Activated T-cell treated with anti-CD3 and anti-CD28 coated beads for 48 hours (primary cell): ENCODE results near the gene SLC20A1.

Source experiments
- DNase-seq: peaks from one replicate; pipeline ENCODE4 v3.0.0-alpha.2; 2020; ENCODE audit warnings: low read depth

SLC20A1 gene

GRCh38 chr2:112625474-112626114, 20.1 kb upstream of the SLC20A1 start:
- DNase-seq, result no peak

GRCh38 chr2:112626604-112627059, 19.1 kb upstream of the SLC20A1 start:
- DNase-seq, result peak; percentile 54

- no peak for DNase-seq
These were observed 18.4 kb upstream of the SLC20A1 start for GRCh38 chr2:112627060-112628040.

DNA sequence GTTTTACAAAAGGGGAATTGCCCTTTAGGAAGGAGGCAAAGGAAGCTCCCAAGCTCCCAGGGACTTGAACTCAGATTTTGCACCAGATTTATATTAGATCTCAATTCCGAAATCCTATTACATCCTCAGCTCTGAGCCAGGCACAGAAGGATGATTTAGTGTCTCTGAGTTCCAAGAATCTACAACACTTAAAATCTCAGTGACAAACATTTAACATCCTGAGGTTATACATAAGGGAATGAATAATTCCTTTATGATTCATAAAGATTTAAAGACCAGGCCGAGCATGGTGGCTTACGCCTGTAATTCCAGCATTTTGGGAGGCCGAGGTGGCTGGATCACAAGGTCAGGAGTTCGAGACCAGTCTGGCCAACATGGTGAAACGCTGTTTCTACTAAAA, 16.5 kb upstream of the SLC20A1 start:
- no peak for DNase-seq

DNA sequence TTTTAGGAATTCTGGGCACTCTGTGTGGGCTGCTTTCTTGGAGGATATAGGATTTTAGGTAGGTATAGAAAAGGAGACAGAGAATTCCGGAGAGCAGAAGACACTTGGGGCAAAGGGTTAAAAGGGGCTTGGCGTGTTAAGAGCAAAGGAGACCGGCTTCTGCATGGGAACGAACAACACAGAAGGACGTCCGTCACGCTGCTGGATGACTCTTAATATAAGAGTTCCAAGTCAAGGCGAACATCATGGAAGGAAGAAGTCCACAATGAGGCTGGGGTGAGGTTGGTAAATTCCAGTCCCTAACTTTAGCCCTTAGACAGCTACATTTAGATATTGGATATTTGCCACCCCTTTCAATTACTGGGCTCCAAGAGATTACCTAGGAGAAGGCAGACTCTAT, 15.9 kb upstream of the SLC20A1 start:
- no peak for DNase-seq

DNA sequence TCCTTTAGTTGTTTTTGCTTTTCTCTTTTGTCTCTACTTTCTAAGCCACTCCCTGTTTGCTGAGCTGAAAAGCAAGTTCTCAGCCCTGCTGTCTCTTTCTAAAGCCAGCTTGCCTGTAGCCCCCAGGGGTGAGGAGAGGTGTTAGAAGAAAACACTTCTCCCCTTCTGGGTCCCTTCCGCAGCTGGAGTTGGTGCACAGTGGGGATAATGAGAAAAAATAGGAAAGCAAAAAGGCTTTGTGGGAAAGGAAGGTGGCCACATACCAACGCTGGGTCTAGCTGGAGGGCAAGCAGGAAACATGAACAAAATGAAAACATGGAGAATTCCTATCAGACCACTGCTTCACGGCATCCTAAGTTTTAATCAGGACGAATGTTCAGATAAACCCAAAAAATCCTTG, 15.5 kb upstream of the SLC20A1 start:
- DNase-seq, result no peak

- no peak for DNase-seq
These were observed 12.0 kb upstream of the SLC20A1 start for GRCh38 chr2:112633708-112634107.

DNA sequence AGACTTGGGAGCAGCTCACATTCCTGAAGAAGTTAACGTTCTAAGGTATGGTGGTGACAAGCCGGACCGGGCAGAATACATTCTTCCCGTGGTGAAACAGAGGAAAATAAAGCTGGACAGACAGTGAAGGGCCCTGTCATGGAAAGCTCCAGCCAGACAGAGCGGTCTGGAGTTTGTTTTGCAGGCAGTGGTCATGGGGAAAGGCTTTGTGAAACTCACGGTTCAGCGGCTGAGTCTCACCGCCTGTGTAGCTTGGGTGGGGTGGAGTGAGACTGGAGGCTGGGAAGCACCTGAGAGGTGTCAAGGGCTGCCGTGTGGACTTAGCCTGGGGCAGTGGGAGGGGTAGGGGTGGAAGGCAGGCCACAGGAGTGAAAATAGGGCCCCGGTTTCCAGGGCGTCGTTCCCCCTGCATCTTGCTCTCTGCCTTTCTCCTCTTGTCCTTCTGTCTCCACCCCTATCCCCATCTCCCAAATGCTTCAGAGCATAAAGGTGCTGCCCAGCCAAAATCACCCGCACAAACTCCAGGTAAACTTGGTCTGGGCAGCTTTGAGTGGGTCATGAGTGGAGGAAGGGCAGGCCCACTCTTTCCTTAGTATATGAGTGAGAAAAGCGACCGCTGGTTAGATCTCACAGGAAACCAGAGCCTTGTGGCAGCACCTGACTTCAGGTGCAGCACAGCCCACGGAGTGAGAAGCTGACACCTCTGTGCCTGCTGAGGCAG, 11.4 kb upstream of the SLC20A1 start:
- DNase-seq, result no peak

GRCh38 chr2:112634874-112635157, 10.9 kb upstream of the SLC20A1 start:
- DNase-seq, result no peak

- DNase-seq, result peak; percentile 35
These were observed 9.0 kb upstream of the SLC20A1 start for GRCh38 chr2:112636605-112637288.

DNA sequence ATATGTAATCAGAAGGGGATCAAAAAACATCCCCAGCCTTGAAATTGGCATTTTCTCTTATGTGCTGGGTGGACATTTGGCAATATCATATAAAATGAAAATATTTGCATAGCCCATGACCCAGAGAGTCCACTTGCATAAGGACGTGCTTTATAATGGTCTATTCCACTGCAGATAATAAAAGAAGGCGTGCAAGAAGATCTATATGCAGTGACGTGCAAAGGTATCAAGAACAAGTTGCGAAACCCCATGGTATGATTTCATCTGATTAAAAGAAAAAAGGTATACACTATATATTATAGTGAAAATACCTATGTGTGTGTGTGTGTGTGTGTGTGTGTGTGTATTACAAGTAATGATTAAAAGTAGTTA, 8.5 kb upstream of the SLC20A1 start:
- DNase-seq, result no peak

DNA sequence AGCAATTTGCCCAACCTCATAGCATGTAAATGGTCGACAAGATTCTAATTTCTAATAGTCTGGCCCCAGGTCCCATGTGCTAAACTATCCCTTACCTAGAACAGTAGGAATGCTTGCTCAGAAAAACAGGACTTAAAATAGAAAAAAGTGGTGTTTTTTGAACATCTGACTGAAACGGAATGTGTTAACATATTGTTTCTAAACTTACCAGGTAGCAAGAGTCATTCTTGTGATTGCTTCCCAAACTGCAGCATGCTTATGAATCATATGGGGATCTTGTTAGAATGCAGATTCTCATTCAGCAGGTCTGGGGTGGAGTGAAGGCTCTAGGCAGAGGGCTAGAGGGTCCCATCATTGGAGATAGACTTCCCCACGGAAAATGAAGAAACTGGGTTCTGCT, 5.8 kb upstream of the SLC20A1 start:
- no peak for DNase-seq

GRCh38 chr2:112640467-112640799, 5.3 kb upstream of the SLC20A1 start:
- DNase-seq, result no peak

DNA sequence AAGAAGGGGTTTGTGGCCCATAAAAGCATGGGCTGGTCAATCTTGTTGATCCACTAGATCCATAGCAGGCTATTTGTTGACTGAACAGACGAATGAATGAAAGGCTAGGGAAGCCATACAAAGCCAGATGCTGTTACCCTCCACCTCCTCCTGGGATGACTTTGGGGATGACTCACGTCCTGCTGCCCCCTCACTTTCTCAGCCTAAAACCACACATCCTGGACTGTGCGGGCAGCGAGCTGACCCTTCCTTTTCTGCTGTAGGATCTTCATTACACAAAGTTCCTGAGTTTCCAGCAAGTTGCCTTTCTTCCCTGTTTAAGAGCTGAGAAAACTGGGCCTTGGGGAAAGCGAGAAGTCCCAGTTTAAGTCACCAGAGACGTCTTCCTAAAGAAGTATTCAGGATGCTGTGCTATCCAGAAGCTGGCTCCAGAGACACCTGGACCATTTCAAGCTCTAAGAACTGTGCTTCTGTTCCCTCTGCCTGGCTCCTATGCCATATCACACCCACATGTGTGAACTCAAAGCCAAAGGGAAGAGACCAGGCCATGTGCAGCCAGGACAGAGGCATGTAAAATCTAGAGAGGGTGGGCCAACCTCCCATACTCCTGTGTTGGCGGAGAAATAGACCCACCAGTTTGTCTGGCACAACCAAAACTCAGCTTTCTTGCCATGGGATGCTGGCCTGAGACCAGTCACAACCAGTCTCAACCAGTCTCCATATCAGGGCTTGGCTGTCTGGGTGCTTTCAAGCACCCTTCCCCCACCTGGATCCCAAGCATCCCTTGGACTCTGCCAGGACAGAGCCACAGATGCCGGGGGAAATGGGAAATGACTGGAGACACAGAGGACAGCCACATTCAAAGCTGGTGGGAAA, 4.7 kb upstream of the SLC20A1 start:
- DNase-seq, result no peak

DNA sequence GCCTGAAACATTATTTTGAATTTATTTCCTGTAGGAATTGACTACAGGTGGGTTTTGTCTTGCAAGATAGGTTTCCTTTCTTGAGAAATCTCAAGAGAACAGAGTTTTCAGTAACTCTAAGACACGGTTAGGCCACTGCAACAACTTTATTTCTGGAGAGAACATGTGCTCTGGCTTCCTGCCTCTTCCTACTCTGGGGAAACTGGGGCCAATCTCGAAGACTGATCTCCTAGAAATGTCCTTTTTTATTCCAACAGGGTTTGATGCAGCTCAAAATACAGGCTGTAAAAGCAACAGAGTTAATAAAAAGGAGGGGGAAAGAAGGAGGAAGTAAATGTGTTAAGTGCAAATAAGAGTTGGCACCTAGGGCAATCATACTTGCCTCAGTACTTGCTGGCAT, 4.0 kb upstream of the SLC20A1 start:
- DNase-seq, result no peak

DNA sequence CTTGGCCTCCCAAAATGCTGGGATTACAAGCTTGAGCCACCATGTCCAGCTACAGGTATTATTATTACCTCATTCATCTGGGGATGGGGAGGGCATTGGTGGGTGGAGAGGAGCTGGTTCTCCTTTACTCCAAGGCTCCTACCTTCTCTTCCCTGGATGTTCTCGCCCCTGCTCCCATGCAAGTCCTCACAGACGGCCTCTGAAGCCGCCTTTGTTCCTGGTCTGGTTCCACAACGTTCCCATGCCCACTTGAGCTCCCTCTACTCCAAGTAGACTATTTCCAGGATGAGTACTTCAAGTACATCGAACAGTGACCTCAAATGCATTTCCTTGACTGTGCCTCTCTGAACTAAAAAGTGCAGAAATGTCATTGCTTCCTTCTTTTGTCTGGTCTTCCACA, 3.2 kb upstream of the SLC20A1 start:
- DNase-seq, result no peak

GRCh38 chr2:112642966-112643365, 2.8 kb upstream of the SLC20A1 start:
- no peak for DNase-seq

DNA sequence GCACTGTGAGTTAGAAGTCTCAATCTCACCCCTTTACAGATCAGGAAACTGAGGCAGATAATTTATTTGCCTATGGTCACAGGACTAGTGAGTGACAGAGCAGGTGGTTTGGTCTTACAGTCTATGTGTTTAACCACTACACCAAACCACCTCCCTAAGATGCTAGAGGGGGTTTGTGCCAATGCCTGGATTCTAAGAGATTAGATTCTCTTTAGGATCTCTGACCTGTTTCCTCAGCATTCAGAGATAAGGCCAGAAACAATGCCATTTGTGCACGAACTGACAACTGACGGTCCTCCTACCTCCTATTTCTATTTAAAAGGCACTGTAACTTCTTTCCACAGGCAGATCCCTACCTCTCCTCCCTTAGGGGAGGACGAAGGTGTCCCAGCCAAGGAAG, 2.3 kb upstream of the SLC20A1 start:
- no peak for DNase-seq

DNA sequence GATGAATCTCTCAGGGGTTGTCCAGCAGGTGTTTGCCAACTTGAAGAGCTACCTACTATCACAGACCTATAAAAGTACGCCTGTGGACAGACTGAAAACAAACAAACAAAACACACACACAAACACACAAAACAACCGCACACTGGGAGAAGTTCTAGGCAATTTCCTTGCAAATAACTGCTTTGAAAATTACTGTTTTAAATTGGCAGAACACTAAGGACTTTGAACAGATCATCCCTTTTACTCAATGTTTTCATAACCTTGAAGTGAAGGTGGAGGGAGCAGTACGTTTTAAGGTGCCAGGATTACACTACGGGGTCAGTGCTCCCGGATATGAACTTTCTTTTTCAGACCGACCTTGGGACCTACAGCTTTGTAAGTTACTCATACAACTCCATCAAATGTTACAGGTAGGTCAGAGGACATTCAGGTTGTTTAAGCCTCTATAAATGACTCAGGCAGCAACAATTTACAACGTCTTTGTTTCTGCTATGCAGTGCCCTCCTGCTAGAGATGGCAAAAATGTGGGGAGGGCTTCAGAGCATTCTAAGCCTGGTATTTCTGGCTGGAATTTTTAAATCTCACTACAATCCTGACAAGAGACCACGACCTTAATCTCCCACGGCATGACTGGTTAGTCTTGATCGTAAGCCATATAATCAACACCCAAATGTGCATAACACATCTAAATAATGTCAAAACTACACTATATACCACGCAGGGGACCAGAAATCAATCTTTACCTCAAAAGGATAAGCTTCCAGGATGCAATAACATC, 1.4 kb upstream of the SLC20A1 start:
- DNase-seq, result no peak

GRCh38 chr2:112644933-112645309, 818 bp upstream of the SLC20A1 start:
- DNase-seq, result no peak
